Fibroblast of pulmonary artery (primary cell): Measurements from ENCODE around the gene LUZP4.

Experiments
- DNase-seq: peaks from one replicate; pipeline ENCODE4 v3.0.0-alpha.2; 2010; ENCODE audit warnings: low read depth
- H3K4me3 ChIP-seq: replicated peaks from 2 replicates; pipeline ENCODE4 v1.5.1; 2011; ENCODE audit warnings: low read depth, mild to moderate bottlenecking, control low read depth, low read length, moderate library complexity
- TF ChIP-seq, protein P1 (sequence below): IDR thresholded peaks from 2 replicates; pipeline ENCODE4 v1.5.1; 2011; ENCODE audit warnings: mild to moderate bottlenecking, control low read depth, low read length, inconsistent platforms; ENCODE audit errors: missing control alignments

Gene LUZP4

DNA sequence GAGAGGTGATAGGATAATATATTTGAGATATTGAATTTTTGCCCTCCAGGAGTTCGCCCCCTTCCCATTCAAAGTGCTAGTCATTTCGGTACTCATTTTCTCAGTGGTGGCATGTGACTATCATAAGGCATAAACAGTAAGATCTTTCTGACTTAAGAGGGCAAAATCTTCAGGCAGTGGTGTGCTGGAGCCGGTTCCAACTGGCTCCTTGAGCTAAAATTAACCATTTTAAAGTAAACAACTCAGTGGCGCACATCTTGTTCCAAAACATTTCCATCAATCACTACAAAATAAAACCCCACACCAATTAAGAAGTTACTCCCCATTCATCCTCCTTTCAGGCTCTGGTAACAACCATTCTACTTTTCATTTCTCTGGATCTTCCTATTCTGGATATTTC, 43.3 kb downstream of the LUZP4 start:
- TF ChIP-seq, protein P1, sequence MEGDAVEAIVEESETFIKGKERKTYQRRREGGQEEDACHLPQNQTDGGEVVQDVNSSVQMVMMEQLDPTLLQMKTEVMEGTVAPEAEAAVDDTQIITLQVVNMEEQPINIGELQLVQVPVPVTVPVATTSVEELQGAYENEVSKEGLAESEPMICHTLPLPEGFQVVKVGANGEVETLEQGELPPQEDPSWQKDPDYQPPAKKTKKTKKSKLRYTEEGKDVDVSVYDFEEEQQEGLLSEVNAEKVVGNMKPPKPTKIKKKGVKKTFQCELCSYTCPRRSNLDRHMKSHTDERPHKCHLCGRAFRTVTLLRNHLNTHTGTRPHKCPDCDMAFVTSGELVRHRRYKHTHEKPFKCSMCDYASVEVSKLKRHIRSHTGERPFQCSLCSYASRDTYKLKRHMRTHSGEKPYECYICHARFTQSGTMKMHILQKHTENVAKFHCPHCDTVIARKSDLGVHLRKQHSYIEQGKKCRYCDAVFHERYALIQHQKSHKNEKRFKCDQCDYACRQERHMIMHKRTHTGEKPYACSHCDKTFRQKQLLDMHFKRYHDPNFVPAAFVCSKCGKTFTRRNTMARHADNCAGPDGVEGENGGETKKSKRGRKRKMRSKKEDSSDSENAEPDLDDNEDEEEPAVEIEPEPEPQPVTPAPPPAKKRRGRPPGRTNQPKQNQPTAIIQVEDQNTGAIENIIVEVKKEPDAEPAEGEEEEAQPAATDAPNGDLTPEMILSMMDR, result no peak
- no peak overlapping the region for H3K4me3 ChIP-seq
- no peak for DNase-seq

DNA sequence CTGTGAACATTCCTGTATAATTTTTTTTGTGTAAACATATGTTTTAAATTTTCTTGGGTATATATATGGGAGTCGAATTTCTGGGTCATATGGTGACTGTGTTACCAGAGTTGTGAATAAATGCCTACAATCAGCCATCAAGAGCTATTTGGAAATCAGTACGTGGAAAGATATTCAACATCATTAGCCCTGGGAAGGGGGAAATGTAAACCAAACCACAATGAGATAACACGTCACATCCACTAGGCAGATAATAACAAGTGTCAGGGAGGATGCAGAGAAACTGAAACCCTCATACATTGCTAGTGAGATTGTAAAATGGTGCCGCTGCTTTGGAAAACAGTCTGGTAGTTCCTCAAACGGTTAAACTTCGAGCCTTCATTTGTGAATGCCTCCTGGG, 43.9 kb downstream of the LUZP4 start:
- H3K4me3 ChIP-seq, result no peak overlapping the region
- DNase-seq, result peak; percentile 40
- TF ChIP-seq, protein P1, result no peak

DNA sequence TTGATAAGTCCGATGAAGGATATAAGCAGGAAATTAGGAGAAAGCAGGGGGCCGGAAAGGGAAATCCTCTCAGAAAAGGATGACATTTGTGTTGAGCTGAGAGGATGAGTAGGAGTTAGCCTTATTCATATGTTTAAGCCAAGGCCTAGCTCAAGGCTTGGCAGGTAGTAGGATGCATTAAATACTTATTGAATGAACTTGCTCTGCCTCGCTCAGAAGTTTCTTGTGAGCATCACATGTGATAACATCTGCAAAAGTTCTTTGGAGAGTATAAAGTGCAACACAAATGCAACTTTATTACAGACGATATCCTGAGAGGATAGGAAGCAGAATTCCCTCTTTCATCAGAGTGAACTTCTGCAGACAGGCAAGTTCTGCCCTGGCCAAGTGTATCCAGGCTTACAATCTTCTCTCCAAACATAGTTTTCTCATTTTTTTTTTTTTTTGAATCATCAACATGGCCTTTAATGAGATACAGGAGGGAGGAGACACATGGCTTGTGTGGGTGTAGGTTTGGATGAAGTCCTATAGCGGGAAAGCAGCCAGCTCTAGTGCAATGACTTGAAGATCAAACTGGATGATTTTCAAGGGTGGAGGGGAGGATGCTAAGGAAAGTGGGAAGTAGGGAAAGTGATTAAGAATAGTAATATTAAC, 48.1 kb downstream of the LUZP4 start:
- H3K4me3 ChIP-seq, result no peak overlapping the region
- TF ChIP-seq, protein P1, result no peak
- DNase-seq, result peak; percentile 86

DNA sequence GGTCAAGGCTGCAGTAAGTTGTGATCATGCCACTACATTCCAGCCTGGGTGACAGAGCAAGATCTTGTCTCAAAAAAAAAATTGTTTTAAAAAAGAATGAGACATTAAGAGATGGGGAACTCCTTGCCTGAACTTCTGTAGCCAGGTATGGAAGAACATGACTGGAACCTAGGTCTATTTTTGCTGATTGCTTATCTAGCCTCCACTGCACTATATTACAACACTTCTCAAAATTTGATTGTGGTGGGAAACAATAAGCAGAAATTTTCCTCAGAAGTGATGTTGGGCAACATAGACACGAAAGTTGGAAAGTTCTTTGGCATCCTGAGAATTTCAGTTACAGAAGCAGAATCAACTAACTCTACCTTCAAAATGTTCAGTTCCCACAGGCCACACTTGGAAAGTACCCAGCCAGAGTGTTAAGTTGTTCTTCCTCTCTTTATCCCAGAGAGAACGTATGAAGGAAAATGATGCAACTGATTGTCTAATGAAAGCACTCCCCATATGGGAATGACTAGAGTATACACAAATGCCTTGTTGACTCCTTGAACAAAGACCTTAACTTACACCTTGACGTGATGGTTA, 50.0 kb downstream of the LUZP4 start:
- DNase-seq, result peak; percentile 96
- H3K4me3 ChIP-seq, result no peak overlapping the region
- TF ChIP-seq, protein P1, result no peak

DNA sequence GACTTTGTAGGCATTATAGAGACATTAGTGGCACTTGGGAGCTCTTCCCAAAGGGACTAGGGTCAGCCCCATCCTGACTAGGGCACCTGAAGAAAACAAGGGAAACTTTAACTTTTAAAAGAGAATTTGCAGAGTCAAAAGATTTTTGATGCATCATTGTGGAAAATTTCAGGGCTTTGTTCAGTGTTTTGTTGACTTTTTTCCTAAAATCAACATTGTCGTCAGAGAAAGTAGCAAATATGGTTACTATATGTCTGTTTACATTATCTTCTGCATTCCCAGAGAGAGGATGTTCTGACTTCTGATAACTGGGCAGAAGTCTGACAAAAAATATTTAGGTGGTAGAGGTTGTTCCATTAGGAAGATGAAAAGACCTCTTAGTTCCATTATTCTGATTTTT, 51.9 kb downstream of the LUZP4 start:
- no peak for DNase-seq
- TF ChIP-seq, protein P1, result no peak
- H3K4me3 ChIP-seq, result no peak overlapping the region

DNA sequence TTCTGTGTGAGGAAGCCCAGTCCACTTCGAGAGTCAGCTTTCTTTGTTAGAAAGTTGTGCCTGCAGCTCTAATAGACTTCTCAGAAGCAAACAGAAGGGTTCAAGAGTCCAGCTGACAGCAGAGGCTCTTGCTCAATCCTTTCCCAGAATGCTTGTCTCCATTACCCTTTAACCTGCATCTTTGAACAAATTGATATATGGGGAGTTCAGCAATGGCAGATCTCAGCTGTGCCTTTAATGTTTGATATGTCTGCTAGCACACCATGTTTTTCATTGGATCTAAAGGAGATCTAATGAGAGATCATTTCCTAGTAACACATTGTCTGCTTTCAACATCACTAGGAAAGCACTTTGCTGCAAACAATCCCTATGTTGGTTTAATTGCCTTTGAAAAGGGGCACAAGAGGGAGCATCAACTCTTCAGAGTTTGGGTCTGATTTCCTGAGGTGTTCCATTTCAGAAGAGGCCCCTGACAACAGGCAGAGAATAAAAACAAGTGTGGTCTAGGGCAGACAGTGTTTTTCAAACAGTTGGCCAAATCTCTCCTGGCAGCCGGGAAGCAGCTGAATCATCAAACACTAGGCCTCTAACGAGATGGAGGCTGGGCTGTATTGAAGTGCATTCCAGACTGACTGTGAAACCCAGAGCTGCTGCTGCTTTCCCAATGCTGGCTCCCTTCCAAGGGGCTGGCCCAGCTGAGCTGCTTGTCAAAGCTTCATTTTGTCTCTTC, 55.5 kb downstream of the LUZP4 start:
- H3K4me3 ChIP-seq, result no peak overlapping the region
- TF ChIP-seq, protein P1, result no peak
- peak; percentile 97 for DNase-seq
